Prostate gland (tissue), 2 donors: ENCODE data around the gene MAP1LC3B2. TPM values are rescaled to one million over a fixed set of nuclear protein-coding genes. Genes with fewer than 3 reads are reported as not detected.

ENCODE experiments used
- DNase-seq: peaks from one replicate; pipeline ENCODE4 v3.0.0-alpha.2; 2019; ENCODE audit warnings: low spot score
- H3K27ac ChIP-seq, 2 donors: fragments of 200-600 bp; sonication (generic); 2 replicates each; pipeline ENCODE4 v1.5.1; 2017 to 2019
- H3K27me3 ChIP-seq: fragments of 200-600 bp; sonication (generic); replicated peaks from 2 replicates; pipeline ENCODE4 v1.5.1; 2019; ENCODE audit not compliant: insufficient read depth
- H3K36me3 ChIP-seq, 2 donors: fragments of 200-600 bp; sonication (generic); 1 replicate in 1 of 2; 2 replicates in 1 of 2; pipeline versions ENCODE4 v1.5.1 to v1.8.1; 2017 to 2019
- H3K4me1 ChIP-seq: fragments of 200-600 bp; sonication (generic); replicated peaks from 2 replicates; pipeline ENCODE4 v1.5.1; 2019
- H3K4me3 ChIP-seq, 2 donors: fragments of 200-600 bp; sonication (generic); 2 replicates each; pipeline ENCODE4 v1.5.1; 2017 to 2019
- H3K9me3 ChIP-seq: fragments of 200-600 bp; sonication (generic); 2 replicates; pipeline ENCODE4 v1.5.1; 2017
- POLR2A ChIP-seq: fragments of 450-650 bp; IDR thresholded peaks from one replicate; pipeline ENCODE4 v1.6.1; 2016; ENCODE audit warnings: antibody characterized with exemption, mild to moderate bottlenecking
- POLR2AphosphoS5 ChIP-seq: sonication (generic); formaldehyde crosslinking; IDR thresholded peaks from one replicate; pipeline ENCODE4 v1.6.1; 2017; ENCODE audit warnings: antibody characterized with exemption
- WGBS: methylation state at CpG from one replicate; pipeline ENCODE4 v1.1.5; 2018; 5-methylcytosine and 5-hydroxymethylcytosine counted together
- intact Hi-C: fragments of 100-400 bp; cut with DNase I; formaldehyde crosslinking; loops from one replicate; pipeline ENCODE4 v1.14.2; 2022
- total RNA-seq, 2 donors: library from RNA; depleted of rRNA; stranded (reverse); fragments of >200 nt; gene quantifications; one replicate each; pipeline ENCODE4 v1.1.0, GENCODE V29; 2016
- TF ChIP-seq, protein P1 (sequence below), 4 experiments: fragments of 200-600 bp in 2 of 4; fragments of 450-650 bp in 2 of 4; sonication (generic) in 2 of 4; IDR thresholded peaks; 1 replicate in 3 of 4; 2 replicates in 1 of 4; pipeline ENCODE4 v1.5.1; 2016 to 2019; ENCODE audit warnings: antibody characterized with exemption in 4 of 4, mild to moderate bottlenecking in 2 of 4, moderate library complexity in 2 of 4

Gene MAP1LC3B2
- total RNA-seq, 2 donors from 2014 or later = 1.6 TPM; not detected in 1

DNA sequence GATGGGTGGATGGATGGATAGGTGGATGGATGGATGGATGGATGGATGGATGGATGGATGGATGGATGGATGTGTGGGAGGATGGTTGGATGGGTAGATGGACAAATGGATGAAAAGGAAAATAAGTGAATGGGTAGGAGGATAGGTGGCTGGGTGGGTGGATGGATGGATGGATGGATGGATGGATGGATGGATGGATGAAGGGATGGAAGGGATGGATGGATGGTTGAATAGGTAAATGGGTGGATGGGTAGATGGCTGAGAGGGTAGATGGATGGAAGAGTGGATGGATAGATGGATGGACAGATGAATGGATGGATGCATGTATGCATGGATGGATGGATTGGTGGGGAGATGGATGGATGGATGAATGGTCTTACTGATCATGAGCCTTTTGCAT, 36.5 kb downstream of the MAP1LC3B2 start:
- intact Hi-C loops = loop anchor here (5.0 kb wide), 3 partner anchors 68 to 318 kb away; partner anchors contain the start of gene MED13L
- no peaks in the 10 kb centered on the region for H3K4me1 ChIP-seq

DNA sequence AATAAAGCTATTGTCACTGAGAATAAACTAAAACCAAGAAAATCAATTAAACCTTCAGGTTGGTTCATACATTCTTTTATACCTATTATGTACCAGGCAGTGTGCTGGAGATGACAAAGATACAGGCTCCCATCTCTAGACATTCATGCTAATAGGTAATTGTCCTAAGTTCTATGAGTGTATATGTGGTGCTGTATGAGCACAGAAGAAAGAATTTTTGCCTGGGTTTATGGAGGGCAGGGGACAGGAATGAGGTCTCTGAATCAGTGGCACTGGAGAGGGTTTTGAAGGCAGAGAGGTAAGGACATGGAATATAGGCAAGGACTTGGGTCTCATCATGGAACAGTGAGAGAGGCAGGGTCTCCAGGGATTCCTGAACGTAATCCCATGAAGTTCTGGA, 38.7 kb downstream of the MAP1LC3B2 start:
- TF ChIP-seq POLR2AphosphoS5 (no peak), POLR2A (no peak)
- TF ChIP-seq, protein P1, sequence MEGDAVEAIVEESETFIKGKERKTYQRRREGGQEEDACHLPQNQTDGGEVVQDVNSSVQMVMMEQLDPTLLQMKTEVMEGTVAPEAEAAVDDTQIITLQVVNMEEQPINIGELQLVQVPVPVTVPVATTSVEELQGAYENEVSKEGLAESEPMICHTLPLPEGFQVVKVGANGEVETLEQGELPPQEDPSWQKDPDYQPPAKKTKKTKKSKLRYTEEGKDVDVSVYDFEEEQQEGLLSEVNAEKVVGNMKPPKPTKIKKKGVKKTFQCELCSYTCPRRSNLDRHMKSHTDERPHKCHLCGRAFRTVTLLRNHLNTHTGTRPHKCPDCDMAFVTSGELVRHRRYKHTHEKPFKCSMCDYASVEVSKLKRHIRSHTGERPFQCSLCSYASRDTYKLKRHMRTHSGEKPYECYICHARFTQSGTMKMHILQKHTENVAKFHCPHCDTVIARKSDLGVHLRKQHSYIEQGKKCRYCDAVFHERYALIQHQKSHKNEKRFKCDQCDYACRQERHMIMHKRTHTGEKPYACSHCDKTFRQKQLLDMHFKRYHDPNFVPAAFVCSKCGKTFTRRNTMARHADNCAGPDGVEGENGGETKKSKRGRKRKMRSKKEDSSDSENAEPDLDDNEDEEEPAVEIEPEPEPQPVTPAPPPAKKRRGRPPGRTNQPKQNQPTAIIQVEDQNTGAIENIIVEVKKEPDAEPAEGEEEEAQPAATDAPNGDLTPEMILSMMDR (IDR thresholded peaks at IDR 0.05) = no peak
- Histone ChIP-seq H3K27me3 (no peaks in the 10 kb centered on the region), H3K4me3 (no peak overlapping the region), H3K4me1 (no peaks in the 10 kb centered on the region), H3K9me3 (no peaks in the 10 kb centered on the region), H3K36me3 (no peaks in the 10 kb centered on the region), H3K27ac (no peak overlapping the region)
- intact Hi-C loops = loop anchor here (5.0 kb wide), 3 partner anchors 71 to 321 kb away; partner anchors contain the start of gene MED13L
- DNase-seq = no peak
- WGBS = 83% methylated on average over 1 of the region's 1 CpG

More for the DNA sequence above, 36.5 kb downstream of the MAP1LC3B2 start:
- no peak for TF ChIP-seq POLR2A
- no peak for TF ChIP-seq POLR2AphosphoS5
- TF ChIP-seq, protein P1 (IDR thresholded peaks at IDR 0.05) = no peak
- no peaks in the 10 kb centered on the region for H3K9me3 ChIP-seq
- H3K27ac ChIP-seq = no peak overlapping the region
- H3K36me3 ChIP-seq = no peaks in the 10 kb centered on the region
- DNase-seq = no peak
- no peaks in the 10 kb centered on the region for H3K27me3 ChIP-seq
- H3K4me3 ChIP-seq = no peak overlapping the region

DNA sequence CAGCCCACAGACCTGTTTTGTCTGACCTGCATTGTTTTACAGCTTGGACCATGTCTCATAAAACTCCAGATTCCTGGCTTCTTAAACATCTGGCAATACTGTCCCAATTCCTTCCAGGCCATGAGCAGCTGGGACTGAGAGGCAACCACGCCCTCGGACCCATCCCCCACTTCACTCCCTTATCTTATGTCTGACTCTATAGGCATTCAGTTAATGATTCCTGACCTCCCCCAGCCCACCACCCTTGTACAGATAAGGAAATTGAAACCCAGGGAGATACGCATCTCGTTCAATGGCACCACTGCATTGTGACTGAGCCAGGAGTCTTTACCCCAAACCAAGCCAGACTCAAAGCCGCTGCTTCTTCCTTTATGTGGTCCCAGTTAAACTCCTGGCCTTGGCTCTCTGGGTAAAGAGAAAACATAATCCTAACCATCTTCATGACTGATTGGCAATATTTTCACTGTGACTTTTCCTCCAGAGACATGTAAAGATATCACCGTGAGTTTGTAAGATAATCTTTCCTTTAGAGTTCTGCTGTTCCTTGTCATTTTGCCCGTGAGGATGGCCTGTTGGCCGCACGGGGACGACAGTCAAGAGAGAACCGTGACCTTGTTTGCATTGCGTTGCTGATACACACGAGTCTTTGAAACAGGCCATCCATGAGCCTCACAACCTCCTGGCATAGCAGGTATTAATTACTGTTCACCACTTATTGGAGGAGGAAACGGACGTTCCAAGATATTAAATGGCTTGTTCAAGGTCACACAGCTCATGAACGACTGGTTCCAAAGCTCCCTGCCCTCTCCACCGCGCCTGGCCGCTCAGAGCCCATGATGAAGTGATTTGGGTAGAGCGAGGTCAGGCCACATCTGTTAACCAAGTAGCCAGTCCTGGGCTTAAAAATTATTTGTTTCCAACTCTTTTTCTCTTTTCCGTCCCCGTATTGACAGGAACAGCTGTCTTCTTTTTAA, 39.4 kb downstream of the MAP1LC3B2 start:
- peak overlapping the region; percentile 76 for H3K27ac ChIP-seq
- intact Hi-C loops = loop anchor here (5.0 kb wide), 3 partner anchors 71 to 321 kb away; partner anchors contain the start of gene MED13L
- no peak for DNase-seq
- no peaks in the 10 kb centered on the region for H3K27me3 ChIP-seq
- no peaks in the 10 kb centered on the region for H3K36me3 ChIP-seq
- H3K4me3 ChIP-seq = peak overlapping the region in 1 of 2 donors; percentile 15
- no peaks in the 10 kb centered on the region for H3K9me3 ChIP-seq
- 57% methylated on average over 22 of the region's 22 CpGs for WGBS
- TF ChIP-seq, protein P1 (IDR thresholded peaks at IDR 0.05) = no peak
- TF ChIP-seq POLR2A = no peak
- TF ChIP-seq POLR2AphosphoS5 = no peak
- H3K4me1 ChIP-seq = no peaks in the 10 kb centered on the region

DNA sequence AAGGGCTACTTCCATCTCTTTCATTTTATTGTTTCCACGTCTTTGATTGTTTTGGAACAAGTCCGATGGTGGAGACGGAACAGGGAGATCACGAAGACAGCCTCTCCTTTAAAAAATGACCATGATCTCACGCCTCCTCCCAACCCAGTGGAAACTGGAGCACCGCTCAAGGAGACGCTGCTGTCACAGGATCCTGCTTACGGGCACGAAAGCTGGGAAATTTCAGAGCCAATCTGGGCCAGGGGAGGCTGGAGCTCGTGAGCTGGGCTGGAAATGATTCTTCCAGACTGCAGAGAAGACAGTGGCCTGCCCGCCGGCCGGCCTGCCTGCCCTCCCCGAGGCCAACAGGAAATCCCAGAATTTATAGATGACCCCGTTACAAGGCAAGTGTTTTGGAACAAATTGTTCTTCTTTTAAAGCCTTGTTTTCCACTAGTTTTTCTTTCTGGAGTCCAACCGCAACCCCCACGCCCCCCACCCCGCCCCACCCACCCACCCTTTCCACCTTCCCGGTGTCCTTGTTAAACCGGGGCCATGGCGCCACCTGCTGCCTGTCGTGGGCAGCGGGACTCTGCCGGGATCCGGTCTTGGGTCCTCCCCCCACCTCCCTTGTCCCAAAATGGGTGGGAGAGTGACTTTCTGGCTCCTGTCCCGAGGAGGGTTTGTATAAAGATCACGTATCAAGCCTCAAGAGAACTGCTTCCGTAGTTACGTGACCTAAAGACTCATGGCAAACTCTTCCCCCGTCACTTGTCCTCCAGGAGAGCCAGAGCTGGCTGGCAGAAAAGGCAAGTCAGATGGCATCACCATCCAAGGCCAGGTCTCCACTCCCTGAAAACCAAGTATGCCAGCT, 40.3 kb downstream of the MAP1LC3B2 start:
- peak overlapping the region in 1 of 2 donors; percentile 15 for H3K4me3 ChIP-seq
- intact Hi-C loops = loop anchor here (2.0 to 5.0 kb wide), 5 partner anchors 72 to 602 kb away; partner anchors contain the start of gene MED13L
- WGBS = 5% methylated on average over 30 of the region's 30 CpGs
- DNase-seq = peak; percentile 82
- no peaks in the 10 kb centered on the region for H3K27me3 ChIP-seq
- H3K27ac ChIP-seq = peak overlapping the region; percentile 76
- no peaks in the 10 kb centered on the region for H3K36me3 ChIP-seq
- no peaks in the 10 kb centered on the region for H3K4me1 ChIP-seq
- peak; percentile 68 for TF ChIP-seq POLR2AphosphoS5
- TF ChIP-seq, protein P1 (IDR thresholded peaks at IDR 0.05) = peak; percentile 45 to 73 (median 56)
- TF ChIP-seq POLR2A = no peak
- H3K9me3 ChIP-seq = no peaks in the 10 kb centered on the region
